B cell (primary cell): ENCODE results near the gene GGTLC1. TPM values are rescaled to one million over a fixed set of nuclear protein-coding genes. Genes with fewer than 3 reads are reported as not detected.

ENCODE experiments used
- ATAC-seq: fragments of 200-7000 bp; cut with Tn5 transposase; one replicate; pipeline ENCODE4 v1.10.0; 2021; ENCODE audit warnings: low read depth, mild to moderate bottlenecking, moderate number of reproducible peaks, moderate library complexity
- CTCF ChIA-PET: fragments of 350-600 bp; sonication (Branson Sonifier 250); formaldehyde crosslinking; loops from one replicate; lab custom pipeline; 2021; ENCODE audit warnings: antibody characterized with exemption, inconsistent platforms; lab: Charles Lee
- POLR2A ChIA-PET: fragments of 350-600 bp; sonication (Branson Sonifier 250); formaldehyde crosslinking; loops from one replicate; lab custom pipeline; 2021; ENCODE audit warnings: antibody characterized with exemption; lab: Charles Lee
- DNase-seq: peaks from one replicate; pipeline ENCODE4 v3.0.0; 2013
- H2AFZ ChIP-seq: 2 replicates; pipeline ENCODE4 v1.6.1; 2012; ENCODE audit warnings: mild to moderate bottlenecking, low read depth, low read length; ENCODE audit not compliant: insufficient read depth, poor library complexity, severe bottlenecking
- H3K27ac ChIP-seq, 2 donors: 1 replicate in 1 of 2; 2 replicates in 1 of 2; pipeline ENCODE4 v1.5.1; 2012 to 2013; ENCODE audit warnings: low read length in 2 of 2, mild to moderate bottlenecking in 2 of 2, moderate library complexity in 1 of 2
- H3K27me3 ChIP-seq, 4 experiments: fragments of 200-600 bp in 1 of 4; sonication (generic) in 1 of 4; replicated peaks in 1 of 4; 1 replicate in 2 of 4; 2 replicates in 2 of 4; pipeline versions ENCODE4 v1.6.1 to v1.7.0; 2013 to 2016; ENCODE audit warnings: low read length in 3 of 4, mild to moderate bottlenecking in 2 of 4, mixed read lengths in 1 of 4, moderate library complexity in 1 of 4; ENCODE audit not compliant: insufficient read depth in 4 of 4, control insufficient read depth in 3 of 4; ENCODE audit errors: control extremely low read depth in 1 of 4
- H3K36me3 ChIP-seq, 2 experiments: replicated peaks in 1 of 2; 1 replicate in 1 of 2; 2 replicates in 1 of 2; pipeline versions ENCODE4 v1.6.1 to v1.7.1; 2013; ENCODE audit warnings: low read length in 1 of 2; ENCODE audit not compliant: insufficient read depth in 2 of 2, control insufficient read depth in 1 of 2; ENCODE audit errors: control extremely low read depth in 1 of 2, extremely low read depth in 1 of 2
- H3K4me1 ChIP-seq, 2 donors: fragments of 200-600 bp in 1 of 2; sonication (generic) in 1 of 2; 1 replicate in 1 of 2; 2 replicates in 1 of 2; pipeline versions ENCODE4 v1.5.1 to v1.6.1; 2013 to 2017; ENCODE audit warnings: low read length in 2 of 2; ENCODE audit not compliant: control insufficient read depth in 2 of 2, insufficient read depth in 2 of 2
- H3K4me2 ChIP-seq: replicated peaks from 2 replicates; pipeline ENCODE3; 2012; ENCODE audit warnings: mild to moderate bottlenecking, low read depth, low read length; ENCODE audit not compliant: poor library complexity, severe bottlenecking
- H3K4me3 ChIP-seq, 5 experiments: fragments of 200-600 bp in 1 of 5; sonication (generic) in 1 of 5; 1 replicate in 3 of 5; 2 replicates in 2 of 5; pipeline versions ENCODE4 v1.5.1 to v1.7.0; 2011 to 2016; ENCODE audit warnings: low read length in 4 of 5, mild to moderate bottlenecking in 4 of 5, low read depth in 2 of 5, control low read depth in 1 of 5, moderate library complexity in 1 of 5; ENCODE audit not compliant: insufficient read depth in 1 of 5; ENCODE audit errors: control extremely low read depth in 1 of 5, extremely low read depth in 1 of 5
- H3K79me2 ChIP-seq: fragments of 200-600 bp; sonication (generic); one replicate; pipeline ENCODE4 v1.6.0; 2016; ENCODE audit warnings: low read length; ENCODE audit not compliant: control insufficient read depth, insufficient read depth
- H3K9ac ChIP-seq: fragments of 200-600 bp; sonication (generic); 2 replicates; pipeline ENCODE4 v1.6.1; 2017; ENCODE audit warnings: mild to moderate bottlenecking, low read length, moderate library complexity
- H3K9me3 ChIP-seq, 3 donors: one replicate each; pipeline versions ENCODE4 v1.6.1 to v1.7.1; 2013; ENCODE audit warnings: low read length in 2 of 3; ENCODE audit not compliant: control insufficient read depth in 2 of 3, insufficient read depth in 1 of 3; ENCODE audit errors: control extremely low read depth in 1 of 3
- H4K20me1 ChIP-seq: 2 replicates; pipeline ENCODE4 v1.6.0; 2012; ENCODE audit warnings: mild to moderate bottlenecking, low read length; ENCODE audit not compliant: insufficient read depth, control insufficient read depth, poor library complexity, severe bottlenecking
- H3K27ac Mint-ChIP-seq: one replicate; pipeline ENCODE4 v1.8.0; 2021; ENCODE audit warnings: mixed read lengths
- H3K27me3 Mint-ChIP-seq: one replicate; pipeline ENCODE4 v1.8.0; 2021; ENCODE audit warnings: mixed read lengths
- H3K4me1 Mint-ChIP-seq: one replicate; pipeline ENCODE4 v1.8.0; 2021; ENCODE audit warnings: mixed read lengths
- H3K4me3 Mint-ChIP-seq: one replicate; pipeline ENCODE4 v1.8.0; 2021; ENCODE audit warnings: mixed read lengths
- H3K9me3 Mint-ChIP-seq: one replicate; pipeline ENCODE4 v1.8.0; 2022; ENCODE audit warnings: mixed read lengths; ENCODE audit not compliant: insufficient read depth
- CTCF ChIP-seq: fragments of 200-600 bp; IDR thresholded peaks from one replicate; pipeline ENCODE4 v1.8.0; 2022; ENCODE audit warnings: antibody characterized with exemption, mild to moderate bottlenecking
- EZH2 ChIP-seq: IDR thresholded peaks from 2 replicates; pipeline ENCODE4 v1.6.1; 2012; ENCODE audit warnings: borderline replicate concordance, low read depth, mild to moderate bottlenecking, moderate library complexity, low read length; ENCODE audit not compliant: insufficient read depth, poor library complexity, severe bottlenecking
- WGBS: methylation state at CpG from one replicate; pipeline ENCODE4 v1.1.5; 2013; ENCODE audit warnings: missing lambda C conversion rate; ENCODE audit not compliant: insufficient coverage; 5-methylcytosine and 5-hydroxymethylcytosine counted together
- intact Hi-C: fragments of 100-400 bp; cut with micrococcal nuclease; formaldehyde crosslinking; loops from one replicate; pipeline ENCODE4 v1.10.0; 2022
- polyA plus RNA-seq: library from polyadenylated mRNA; depleted of rRNA; stranded (reverse); fragments of >200 nt; gene quantifications from 2 replicates; pipeline ENCODE4 v1.2.3, GENCODE V29; 2012
- total RNA-seq, 2 donors: library from RNA; stranded (reverse); fragments of 120-200 nt in 1 of 2; gene quantifications; 1 replicate in 1 of 2; 2 replicates in 1 of 2; pipeline versions ENCODE4 v1.2.3 to v1.2.4, GENCODE V29; 2013 to 2022

Gene GGTLC1
- total and polyA plus RNA-seq, 2 donors (not counting 1 experiment from before 2014, with no cell fraction given): not detected

GRCh38 chr20:24017458-24017755 lies 28.8 kb upstream of the GGTLC1 start:
- H3K27ac Mint-ChIP-seq: no peak overlapping the region
- DNase-seq (no peak), ATAC-seq (no peak)
- no CpG with 5 or more reads among the region's 3 CpGs for WGBS
- H3K4me2 ChIP-seq: no peak overlapping the region
- ChIA-PET POLR2A (no interaction called here), CTCF (no interaction called here)
- intact Hi-C loops: no loop called here
- no peaks in the 10 kb centered on the region for H3K36me3 ChIP-seq
- H3K4me1 ChIP-seq: no peaks in the 10 kb centered on the region
- no peaks in the 10 kb centered on the region for H3K9me3 ChIP-seq
- no peak overlapping the region for H2AFZ ChIP-seq
- H3K4me3 Mint-ChIP-seq: no peak overlapping the region
- H3K4me3 ChIP-seq: no peak overlapping the region
- no peaks in the 10 kb centered on the region for H4K20me1 ChIP-seq
- H3K27me3 Mint-ChIP-seq: peaks cover 27% of the 10 kb centered on the region
- no peaks in the 10 kb centered on the region for H3K4me1 Mint-ChIP-seq
- H3K9ac ChIP-seq: no peak overlapping the region
- peaks cover 0 to 3% (median 0%) of the 10 kb centered on the region in 4 experiments for H3K27me3 ChIP-seq
- no peak overlapping the region for H3K27ac ChIP-seq
- H3K79me2 ChIP-seq: no peaks in the 10 kb centered on the region
- no peaks in the 10 kb centered on the region for H3K9me3 Mint-ChIP-seq
- TF ChIP-seq EZH2 (no peak), CTCF (no peak)

- TF ChIP-seq CTCF: no peak
- no peak for TF ChIP-seq EZH2
- POLR2A ChIA-PET: no interaction called here
- Histone ChIP-seq H3K9ac (no peak overlapping the region), H3K4me3 (no peak overlapping the region), H3K79me2 (no peaks in the 10 kb centered on the region), H3K9me3 (no peaks in the 10 kb centered on the region), H3K27ac (no peak overlapping the region), H3K4me1 (no peaks in the 10 kb centered on the region), H3K27me3 (peaks cover 0 to 3% (median 0%) of the 10 kb centered on the region in 4 experiments), H3K36me3 (no peaks in the 10 kb centered on the region), H4K20me1 (no peaks in the 10 kb centered on the region), H2AFZ (no peak overlapping the region), H3K4me2 (no peak overlapping the region)
- peaks cover 27% of the 10 kb centered on the region for H3K27me3 Mint-ChIP-seq
- H3K4me3 Mint-ChIP-seq: no peak overlapping the region
- WGBS: 86% methylated on average over 1 of the region's 8 CpGs
- H3K4me1 Mint-ChIP-seq: no peaks in the 10 kb centered on the region
- H3K9me3 Mint-ChIP-seq: no peaks in the 10 kb centered on the region
- ATAC-seq (no peak), DNase-seq (no peak)
- H3K27ac Mint-ChIP-seq: no peak overlapping the region
- CTCF ChIA-PET: no interaction called here
- intact Hi-C loops: no loop called here
These were observed 28.3 kb upstream of the GGTLC1 start for GRCh38 chr20:24016607-24017457.
